Mesothelial cell of epicardium (in vitro differentiated cells): ENCODE results near the gene TMEM181. TPM values are rescaled to one million over a fixed set of nuclear protein-coding genes. Genes with fewer than 3 reads are reported as not detected.

Experiments
- DNase-seq, 2 experiments: peaks; one replicate each; pipeline ENCODE4 v3.0.0; 2021; ENCODE audit warnings: low spot score in 2 of 2; ENCODE audit not compliant: unreplicated experiment in 2 of 2
- H3K27ac Mint-ChIP-seq: 2 replicates; pipeline ENCODE4 v1.8.0; 2021; ENCODE audit warnings: mixed read lengths
- H3K27me3 Mint-ChIP-seq: 2 replicates; pipeline ENCODE4 v1.8.0; 2021; ENCODE audit warnings: low read depth, mixed read lengths
- H3K36me3 Mint-ChIP-seq: 2 replicates; pipeline ENCODE4 v1.8.0; 2021; ENCODE audit warnings: mixed read lengths
- H3K4me1 Mint-ChIP-seq: 2 replicates; pipeline ENCODE4 v1.8.0; 2021; ENCODE audit warnings: mixed read lengths
- H3K4me3 Mint-ChIP-seq: 2 replicates; pipeline ENCODE4 v1.8.0; 2021; ENCODE audit warnings: mild to moderate bottlenecking, moderate library complexity, mixed read lengths
- H3K9me3 Mint-ChIP-seq: 2 replicates; pipeline ENCODE4 v1.8.0; 2021; ENCODE audit warnings: mixed read lengths
- CTCF ChIP-seq: fragments of 200-600 bp; sonication (generic); IDR thresholded peaks from one replicate; pipeline ENCODE4 v1.5.0; 2021; ENCODE audit warnings: antibody characterized with exemption; ENCODE audit not compliant: unreplicated experiment
- total RNA-seq: library from RNA; stranded (reverse); gene quantifications from 3 replicates; pipeline ENCODE4 v1.2.1, GENCODE V29; 2021

TMEM181 gene
- total RNA-seq, 1 donor from 2014 or later, result 23.8 TPM

- peaks cover 50% of the 10 kb centered on the region for H3K27me3 Mint-ChIP-seq
- TF ChIP-seq CTCF, result no peak
- DNase-seq, result no peak
- no peaks in the 10 kb centered on the region for H3K4me1 Mint-ChIP-seq
- no peak overlapping the region for H3K27ac Mint-ChIP-seq
- no peak overlapping the region for H3K4me3 Mint-ChIP-seq
- H3K36me3 Mint-ChIP-seq, result no peaks in the 10 kb centered on the region
- H3K9me3 Mint-ChIP-seq, result no peaks in the 10 kb centered on the region
These were observed 20.5 kb upstream of the TMEM181 start for GRCh38 chr6:158539413-158539812.

- TF ChIP-seq CTCF, result no peak
- no peaks in the 10 kb centered on the region for H3K9me3 Mint-ChIP-seq
- peaks cover 48% of the 10 kb centered on the region for H3K27me3 Mint-ChIP-seq
- no peak overlapping the region for H3K27ac Mint-ChIP-seq
- no peaks in the 10 kb centered on the region for H3K36me3 Mint-ChIP-seq
- no peak overlapping the region for H3K4me3 Mint-ChIP-seq
- H3K4me1 Mint-ChIP-seq, result no peaks in the 10 kb centered on the region
- DNase-seq, result no peak
These were observed 20.0 kb upstream of the TMEM181 start for GRCh38 chr6:158539881-158540280.

GRCh38 chr6:158543606-158544185 lies 16.2 kb upstream of the TMEM181 start:
- Mint-ChIP-seq H3K36me3 (no peaks in the 10 kb centered on the region), H3K27ac (no peak overlapping the region), H3K9me3 (no peaks in the 10 kb centered on the region), H3K4me1 (no peaks in the 10 kb centered on the region), H3K27me3 (peaks cover 29% of the 10 kb centered on the region), H3K4me3 (no peak overlapping the region)
- no peak for TF ChIP-seq CTCF
- DNase-seq, result no peak

GRCh38 chr6:158544428-158544827 lies 15.5 kb upstream of the TMEM181 start:
- Mint-ChIP-seq H3K36me3 (no peaks in the 10 kb centered on the region), H3K9me3 (no peaks in the 10 kb centered on the region), H3K4me1 (no peaks in the 10 kb centered on the region), H3K27ac (no peak overlapping the region), H3K27me3 (peaks cover 21% of the 10 kb centered on the region), H3K4me3 (no peak overlapping the region)
- no peak for TF ChIP-seq CTCF
- no peak for DNase-seq

- Mint-ChIP-seq H3K36me3 (no peaks in the 10 kb centered on the region), H3K4me3 (no peak overlapping the region), H3K4me1 (no peaks in the 10 kb centered on the region), H3K27ac (no peak overlapping the region), H3K27me3 (peaks cover 13% of the 10 kb centered on the region), H3K9me3 (no peaks in the 10 kb centered on the region)
- no peak for TF ChIP-seq CTCF
- no peak for DNase-seq
These were observed 14.6 kb upstream of the TMEM181 start for GRCh38 chr6:158545043-158545966.
